Nephron (organoid): ENCODE measurements around the gene SPTLC3.

Experiments used
- H3K27ac Mint-ChIP-seq, 3 experiments: 2 replicates each; pipeline ENCODE4 v1.8.0; 2020; ENCODE audit warnings: mixed read lengths in 3 of 3, mild to moderate bottlenecking in 2 of 3, moderate library complexity in 1 of 3
- H3K27me3 Mint-ChIP-seq: 2 replicates; pipeline ENCODE4 v1.8.0; 2021; ENCODE audit warnings: low read depth, mild to moderate bottlenecking, moderate library complexity, mixed read lengths
- H3K36me3 Mint-ChIP-seq: 2 replicates; pipeline ENCODE4 v1.8.0; 2020; ENCODE audit warnings: low read depth, mixed read lengths
- H3K4me1 Mint-ChIP-seq: 2 replicates; pipeline ENCODE4 v1.8.0; 2020; ENCODE audit warnings: mixed read lengths
- H3K4me3 Mint-ChIP-seq, 3 experiments: 2 replicates each; pipeline ENCODE4 v1.8.0; 2020; ENCODE audit warnings: mild to moderate bottlenecking in 3 of 3, mixed read lengths in 3 of 3, moderate library complexity in 2 of 3
- H3K9me3 Mint-ChIP-seq: 2 replicates; pipeline ENCODE4 v1.8.0; 2020; ENCODE audit warnings: mixed read lengths
- CTCF ChIP-seq, 3 experiments: fragments of 200-600 bp; sonication (generic); IDR thresholded peaks; one replicate each; pipeline ENCODE4 v1.5.0; 2021; ENCODE audit warnings: antibody characterized with exemption in 3 of 3; ENCODE audit not compliant: unreplicated experiment in 3 of 3

SPTLC3 gene

GRCh38 chr20:13068336-13068735, 59.6 kb downstream of the SPTLC3 start:
- H3K36me3 Mint-ChIP-seq = peaks cover 12% of the 10 kb centered on the region
- no peak for TF ChIP-seq CTCF (IDR thresholded peaks at IDR 0.05; ENCODE audit: unreplicated experiment in 3 of 3)
- peaks cover 12% of the 10 kb centered on the region for H3K9me3 Mint-ChIP-seq
- H3K27me3 Mint-ChIP-seq = no peaks in the 10 kb centered on the region
- H3K27ac Mint-ChIP-seq = no peak overlapping the region
- H3K4me3 Mint-ChIP-seq = no peak overlapping the region
- H3K4me1 Mint-ChIP-seq = no peaks in the 10 kb centered on the region

DNA sequence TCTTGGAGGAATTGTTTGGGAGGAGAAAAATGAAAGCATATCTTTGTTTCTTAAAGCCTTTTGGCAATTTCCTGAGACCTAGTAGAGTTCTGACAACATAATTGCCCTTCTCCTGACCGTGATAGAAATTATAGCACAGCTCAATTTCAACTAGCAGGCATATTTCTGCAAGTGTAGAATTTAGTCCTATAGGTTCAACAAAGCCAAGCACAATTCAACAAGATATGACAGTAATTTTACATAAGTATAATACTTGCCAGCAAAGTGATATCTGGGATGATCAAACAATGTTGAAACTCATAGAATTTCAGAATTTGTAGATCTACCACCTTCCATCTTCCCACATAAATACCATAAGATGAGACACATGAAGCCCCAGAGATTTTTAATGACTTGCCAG, 73.1 kb downstream of the SPTLC3 start:
- no peaks in the 10 kb centered on the region for H3K27me3 Mint-ChIP-seq
- H3K4me3 Mint-ChIP-seq = no peak overlapping the region
- H3K9me3 Mint-ChIP-seq = no peaks in the 10 kb centered on the region
- no peaks in the 10 kb centered on the region for H3K36me3 Mint-ChIP-seq
- no peak overlapping the region for H3K27ac Mint-ChIP-seq
- no peaks in the 10 kb centered on the region for H3K4me1 Mint-ChIP-seq
- TF ChIP-seq CTCF (IDR thresholded peaks at IDR 0.05; ENCODE audit: unreplicated experiment in 3 of 3) = no peak

GRCh38 chr20:13082378-13082777, 73.6 kb downstream of the SPTLC3 start:
- Mint-ChIP-seq H3K36me3 (no peaks in the 10 kb centered on the region), H3K27ac (no peak overlapping the region), H3K9me3 (no peaks in the 10 kb centered on the region), H3K27me3 (no peaks in the 10 kb centered on the region), H3K4me1 (no peaks in the 10 kb centered on the region), H3K4me3 (no peak overlapping the region)
- TF ChIP-seq CTCF (IDR thresholded peaks at IDR 0.05; ENCODE audit: unreplicated experiment in 3 of 3) = no peak

DNA sequence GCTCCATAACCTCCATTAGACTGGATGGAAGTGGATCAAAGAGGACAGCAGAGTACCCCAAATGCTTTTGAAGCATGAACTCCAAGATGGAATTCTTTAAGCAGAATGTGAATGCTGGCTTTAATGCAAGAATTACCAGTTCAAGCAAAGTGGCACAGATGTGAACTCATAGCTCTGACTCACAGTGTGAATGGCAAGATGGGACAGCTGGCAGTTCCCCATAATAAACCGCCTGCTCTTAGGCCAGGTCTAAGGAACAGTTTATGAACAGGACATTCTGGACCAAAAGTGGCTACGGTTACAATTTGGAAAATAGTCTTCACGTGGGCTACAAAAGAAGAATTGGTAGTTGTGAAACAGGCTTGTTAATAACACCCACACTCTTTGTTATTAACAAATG, 76.5 kb downstream of the SPTLC3 start:
- H3K27me3 Mint-ChIP-seq = no peaks in the 10 kb centered on the region
- no peak for TF ChIP-seq CTCF (IDR thresholded peaks at IDR 0.05; ENCODE audit: unreplicated experiment in 3 of 3)
- no peaks in the 10 kb centered on the region for H3K9me3 Mint-ChIP-seq
- no peak overlapping the region for H3K4me3 Mint-ChIP-seq
- no peak overlapping the region for H3K27ac Mint-ChIP-seq
- no peaks in the 10 kb centered on the region for H3K36me3 Mint-ChIP-seq
- H3K4me1 Mint-ChIP-seq = no peaks in the 10 kb centered on the region

GRCh38 chr20:13089950-13090469, 81.2 kb downstream of the SPTLC3 start:
- Mint-ChIP-seq H3K27ac (no peak overlapping the region), H3K27me3 (no peaks in the 10 kb centered on the region), H3K4me3 (no peak overlapping the region), H3K4me1 (no peaks in the 10 kb centered on the region), H3K9me3 (no peaks in the 10 kb centered on the region), H3K36me3 (peaks cover 6% of the 10 kb centered on the region)
- no peak for TF ChIP-seq CTCF (IDR thresholded peaks at IDR 0.05; ENCODE audit: unreplicated experiment in 3 of 3)

- Mint-ChIP-seq H3K27ac (no peak overlapping the region), H3K4me3 (no peak overlapping the region), H3K36me3 (peaks cover 6% of the 10 kb centered on the region), H3K27me3 (no peaks in the 10 kb centered on the region), H3K9me3 (no peaks in the 10 kb centered on the region), H3K4me1 (no peaks in the 10 kb centered on the region)
- TF ChIP-seq CTCF (IDR thresholded peaks at IDR 0.05; ENCODE audit: unreplicated experiment in 3 of 3) = no peak
Measured at GRCh38 chr20:13092111-13092510, 83.3 kb downstream of the SPTLC3 start.
